RPMI7951 (cell line): ENCODE data around the gene ZMYND15. TPM values are rescaled to one million over a fixed set of nuclear protein-coding genes. Genes with fewer than 3 reads are reported as not detected.
A peak's percentile ranks its signal among the peaks of the same experiment; 100 is the strongest.

Experiments used
- DNase-seq: peaks from one replicate; pipeline ENCODE4 v3.0.0-alpha.2; 2012; ENCODE audit warnings: low read depth
- total RNA-seq: library from RNA; depleted of rRNA; stranded (reverse); fragments of >200 nt; shearing (Covaris generic); gene quantifications from 2 replicates; pipeline ENCODE4 v1.2.3, GENCODE V29; 2014

Gene ZMYND15
- total RNA-seq, 1 experiment from 2014 or later: not detected

DNA sequence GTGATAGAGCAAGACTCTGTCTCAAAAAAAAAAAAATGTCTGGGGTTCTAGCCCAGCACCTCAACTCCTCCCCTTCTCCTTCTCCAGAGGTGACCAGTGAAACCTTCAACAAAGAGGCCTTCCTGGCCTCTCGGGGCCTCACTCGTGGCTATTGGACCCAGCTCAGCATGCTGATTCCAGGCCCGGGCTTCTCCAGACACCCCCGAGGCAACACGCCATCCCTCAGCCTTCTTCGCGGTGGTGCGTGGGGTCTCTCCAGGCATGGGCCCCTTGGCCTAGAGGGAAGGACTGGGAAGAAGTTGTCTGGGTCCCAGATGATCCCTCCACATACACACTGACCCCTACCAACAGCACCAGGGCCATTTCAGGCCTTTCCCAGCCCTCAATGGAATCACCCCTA, 3.6 kb downstream of the ZMYND15 start:
- DNase-seq: no peak

DNA sequence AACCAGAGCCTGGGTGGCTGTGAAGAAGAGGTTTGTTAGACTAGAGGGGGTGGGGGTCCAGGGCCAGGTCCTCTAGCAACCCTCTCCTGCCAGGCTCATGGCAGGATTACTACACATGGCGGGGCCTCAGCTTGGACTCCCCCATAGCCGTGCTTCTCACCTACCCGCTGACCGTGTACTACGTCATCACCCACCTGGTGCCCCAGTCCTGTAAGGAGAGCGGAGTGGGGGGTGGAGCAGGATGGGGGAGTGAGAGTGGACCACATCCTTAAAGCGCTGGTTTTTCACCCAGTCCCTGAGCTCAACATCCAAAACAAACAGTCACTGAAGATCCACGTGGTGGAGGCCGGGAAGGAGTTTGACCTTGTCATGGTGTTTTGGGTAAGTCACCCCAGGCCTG, 4.3 kb downstream of the ZMYND15 start:
- no peak for DNase-seq

DNA sequence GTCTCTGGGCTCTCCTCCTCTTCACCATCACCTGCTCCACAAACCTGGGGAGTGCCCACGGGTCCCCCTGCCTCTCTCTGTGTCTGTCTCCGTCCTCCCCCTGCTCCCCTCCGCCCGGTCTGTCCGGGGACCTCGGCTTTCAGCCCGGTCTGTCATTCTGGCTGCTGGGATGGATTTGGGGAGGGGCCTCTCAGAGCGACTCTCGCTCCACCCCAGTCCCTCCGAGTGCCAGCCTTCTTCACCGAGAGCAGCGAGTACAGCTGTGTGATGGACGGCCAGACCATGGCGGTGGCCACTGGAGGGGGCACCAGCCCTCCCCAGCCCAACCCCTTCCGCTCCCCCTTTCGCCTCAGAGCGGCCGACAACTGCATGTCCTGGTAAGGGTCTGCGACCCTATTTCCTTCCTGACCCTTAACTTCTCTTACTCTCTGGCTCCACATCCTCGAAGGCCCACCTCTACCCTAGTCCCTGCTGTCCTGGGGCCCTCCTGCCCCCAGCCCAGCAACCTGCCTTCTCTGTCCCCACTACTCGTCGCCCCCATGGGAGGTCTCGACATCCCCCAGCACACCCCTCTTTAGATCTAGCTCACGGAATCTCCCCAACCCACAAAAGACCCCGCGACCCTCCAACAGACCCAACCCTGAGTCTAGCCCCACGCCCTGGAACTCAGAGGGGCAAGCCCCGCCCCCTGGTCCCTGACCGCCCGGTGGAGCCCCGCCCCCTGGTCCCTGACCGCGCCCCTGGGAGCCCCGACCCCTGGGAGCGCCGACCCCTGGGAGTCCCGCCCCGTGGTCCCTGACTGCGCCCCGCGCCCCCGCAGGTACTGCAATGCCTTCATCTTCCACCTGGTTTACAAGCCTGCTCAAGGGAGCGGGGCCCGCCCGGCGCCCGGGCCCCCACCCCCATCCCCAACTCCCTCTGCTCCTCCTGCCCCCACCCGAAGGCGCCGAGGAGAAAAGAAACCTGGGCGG, 5.7 kb downstream of the ZMYND15 start:
- no peak for DNase-seq

DNA sequence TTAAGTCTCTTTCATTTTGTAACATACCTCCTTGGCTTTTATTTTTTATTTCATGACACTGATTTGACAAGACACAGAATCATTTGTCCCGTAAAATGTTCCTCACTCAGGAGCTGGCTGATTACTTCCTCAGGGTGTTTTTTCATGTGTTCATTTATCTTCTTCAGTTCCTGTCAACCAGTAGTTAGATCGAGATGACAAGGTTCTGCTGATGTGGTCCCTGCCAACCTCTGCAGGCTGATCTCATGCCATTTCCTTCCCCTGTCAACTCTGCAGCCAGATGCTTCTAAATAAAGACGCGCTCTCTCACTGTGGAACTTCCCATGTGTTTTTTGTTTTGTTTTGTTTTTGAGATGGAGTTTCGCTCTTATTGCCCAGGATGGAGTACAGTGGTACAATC, 8.2 kb downstream of the ZMYND15 start:
- DNase-seq: peak; percentile 14

DNA sequence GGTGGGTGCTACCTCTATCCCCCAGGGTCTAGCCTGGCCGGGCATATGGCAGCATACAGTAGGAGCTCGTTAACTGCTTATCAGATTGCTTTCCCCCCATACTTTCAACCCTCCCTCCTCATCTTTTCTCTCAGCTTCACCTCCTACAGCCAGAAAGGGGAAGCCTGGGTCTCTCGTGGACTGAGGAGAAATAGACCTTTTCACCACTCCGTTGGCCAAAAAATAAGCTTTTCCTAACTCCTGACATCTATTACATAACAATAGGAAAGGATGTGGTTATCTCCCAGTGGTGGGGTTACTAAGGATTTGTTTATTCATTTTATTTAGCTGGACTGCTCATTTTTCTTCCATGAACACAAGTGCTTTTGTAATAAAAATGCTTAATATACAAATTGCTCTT, 9.1 kb downstream of the ZMYND15 start:
- no peak for DNase-seq

DNA sequence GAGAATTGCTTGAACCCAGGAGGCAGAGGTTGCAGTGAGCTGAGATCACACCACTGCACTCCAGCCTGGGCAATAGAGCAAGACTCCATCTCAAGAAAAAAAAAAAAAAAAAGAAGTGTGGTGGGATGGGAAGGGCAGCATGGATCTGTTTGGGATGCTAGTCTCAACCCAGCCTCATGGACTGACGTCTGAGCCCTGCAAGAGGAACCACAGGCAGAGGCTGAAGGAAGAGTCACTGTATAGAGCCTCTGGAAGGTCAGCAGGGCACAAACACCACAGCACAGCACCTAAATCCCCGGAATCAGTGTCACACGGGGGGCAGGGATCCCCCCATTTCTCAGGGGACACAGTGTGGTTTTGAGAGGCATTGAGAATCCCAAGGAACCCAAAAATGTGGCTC, 11.0 kb downstream of the ZMYND15 start:
- DNase-seq: no peak

DNA sequence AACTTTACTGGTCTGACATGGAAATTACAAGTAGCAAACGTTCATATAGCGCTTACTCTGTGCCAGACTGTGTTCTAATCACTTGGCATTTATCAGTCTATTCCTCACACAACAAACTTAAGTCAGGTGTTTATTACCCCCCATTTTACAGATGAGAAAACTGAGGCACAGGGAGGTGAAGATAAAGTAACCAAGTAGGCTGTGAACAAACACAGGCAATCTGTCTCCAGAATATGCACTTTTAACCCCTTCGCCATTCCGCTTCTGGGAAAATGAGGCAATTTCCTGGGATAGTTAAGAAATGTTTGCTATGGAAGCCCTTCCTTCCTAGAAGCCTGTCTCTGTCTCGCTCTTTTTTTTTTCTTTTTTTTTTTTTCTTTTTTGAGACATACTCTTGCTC, 12.3 kb downstream of the ZMYND15 start:
- DNase-seq: no peak

DNA sequence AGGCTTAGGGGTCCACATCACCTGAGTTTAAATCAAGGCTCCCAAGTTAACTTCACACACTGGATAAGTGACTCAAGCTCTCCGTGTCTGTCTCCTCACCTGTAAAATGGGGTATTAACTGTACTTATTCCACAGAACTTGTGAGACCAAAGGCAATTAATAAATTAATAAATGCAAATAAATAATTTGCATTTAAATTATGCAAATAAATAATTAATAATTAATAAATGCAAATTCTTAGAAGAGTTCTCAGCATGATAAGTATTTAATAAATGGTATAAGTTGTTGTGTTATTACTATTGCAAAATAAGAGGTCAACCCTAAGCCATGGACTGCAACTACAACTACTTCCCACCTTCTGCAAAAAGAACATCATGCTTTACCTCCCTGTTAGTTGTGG, 13.8 kb downstream of the ZMYND15 start:
- DNase-seq: no peak

DNA sequence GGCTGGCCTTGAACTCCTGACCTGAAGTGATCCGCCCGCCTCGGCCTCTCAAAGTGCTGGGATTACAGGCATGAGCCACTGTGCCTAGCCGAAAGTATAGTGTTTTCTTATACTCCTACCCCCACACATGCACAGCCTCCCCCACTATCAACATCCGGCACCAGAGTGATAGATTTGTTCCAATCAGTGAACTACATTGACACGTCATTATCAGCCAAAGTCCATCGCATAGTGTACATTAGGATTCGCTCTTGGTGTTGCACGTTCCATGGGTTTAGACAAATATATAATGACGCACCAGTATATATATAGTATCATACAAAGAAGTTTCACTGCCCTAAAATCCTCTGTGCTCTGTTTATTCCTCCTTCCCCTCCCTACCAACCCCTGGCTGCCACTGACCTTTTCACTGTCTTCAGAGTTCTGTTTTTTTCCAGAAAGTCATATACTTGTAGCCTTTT, 20.2 kb downstream of the ZMYND15 start:
- no peak for DNase-seq

DNA sequence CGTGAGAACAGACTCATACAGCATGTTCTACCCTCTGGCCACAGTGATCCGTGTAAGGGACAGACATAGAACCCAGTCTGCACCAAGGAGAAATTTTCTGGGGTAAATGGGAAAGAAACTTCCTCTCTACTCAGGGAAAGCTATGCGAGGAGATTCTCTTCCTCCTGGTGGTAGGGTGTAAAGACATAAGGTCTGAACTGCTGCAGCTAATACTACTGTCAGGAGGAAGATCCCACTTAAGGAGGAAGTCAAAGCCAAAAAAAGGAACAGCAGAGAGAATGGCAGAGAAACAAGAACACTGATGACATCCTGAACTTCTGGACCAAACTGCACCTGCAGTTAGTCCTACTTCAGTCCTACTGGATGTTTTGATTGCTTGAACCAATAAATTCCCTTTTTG, 25.0 kb downstream of the ZMYND15 start:
- DNase-seq: no peak

DNA sequence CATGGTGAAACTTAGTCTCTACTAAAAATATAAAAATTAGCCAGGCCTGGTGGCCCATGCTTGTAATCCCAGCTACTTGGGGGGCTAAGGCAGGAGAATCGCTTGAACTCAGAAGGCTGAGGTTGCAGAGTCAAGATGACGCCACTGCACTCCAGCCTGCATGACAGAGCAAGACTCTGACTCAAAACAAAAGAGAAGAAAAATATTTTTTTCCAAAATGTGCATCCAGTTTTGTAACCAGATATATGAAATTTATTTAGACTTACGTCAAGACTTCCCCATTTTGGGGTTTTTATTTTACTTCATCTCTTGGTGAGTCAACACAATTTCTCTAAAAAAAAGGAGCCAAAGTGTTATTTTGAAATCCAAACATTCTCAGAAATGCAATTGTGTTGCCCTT, 26.6 kb downstream of the ZMYND15 start:
- no peak for DNase-seq

DNA sequence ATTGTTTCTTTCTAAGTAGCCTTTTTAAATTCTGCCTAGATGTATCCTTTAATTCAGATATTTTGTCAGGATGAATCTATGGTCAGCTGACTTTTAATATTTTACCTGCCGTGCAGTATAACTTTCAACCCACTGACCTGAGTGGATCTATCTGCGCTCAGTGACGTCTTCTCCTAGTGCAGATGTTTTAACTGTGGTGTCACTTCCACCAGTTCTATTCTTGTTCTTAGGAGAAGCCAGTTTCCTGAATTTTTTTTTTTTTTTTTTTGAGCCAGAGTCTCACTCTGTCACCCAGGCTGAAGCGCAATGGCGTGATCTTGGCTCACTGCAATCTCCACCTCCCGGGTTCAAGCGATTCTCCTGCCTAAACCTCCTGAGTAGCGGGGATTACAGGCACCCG, 27.1 kb downstream of the ZMYND15 start:
- no peak for DNase-seq

DNA sequence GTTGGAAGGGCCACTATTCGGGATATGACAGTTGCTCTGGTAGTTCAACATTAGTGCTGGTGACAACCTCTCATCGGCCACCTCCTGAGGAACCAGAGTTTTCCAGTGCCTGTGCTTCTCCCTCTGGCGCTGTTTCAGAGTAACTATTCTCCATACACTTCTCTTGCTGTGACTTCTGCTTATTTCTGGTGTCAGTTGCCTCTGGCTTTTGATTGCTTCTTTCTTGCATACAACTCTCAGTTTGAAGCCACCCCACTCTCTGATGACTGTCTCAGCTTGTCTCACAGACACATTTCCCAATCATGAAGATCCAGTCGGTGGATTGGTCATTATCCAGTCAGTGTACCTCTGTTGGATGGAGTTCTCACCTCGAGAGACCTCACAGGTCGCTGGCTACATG, 28.7 kb downstream of the ZMYND15 start:
- no peak for DNase-seq

DNA sequence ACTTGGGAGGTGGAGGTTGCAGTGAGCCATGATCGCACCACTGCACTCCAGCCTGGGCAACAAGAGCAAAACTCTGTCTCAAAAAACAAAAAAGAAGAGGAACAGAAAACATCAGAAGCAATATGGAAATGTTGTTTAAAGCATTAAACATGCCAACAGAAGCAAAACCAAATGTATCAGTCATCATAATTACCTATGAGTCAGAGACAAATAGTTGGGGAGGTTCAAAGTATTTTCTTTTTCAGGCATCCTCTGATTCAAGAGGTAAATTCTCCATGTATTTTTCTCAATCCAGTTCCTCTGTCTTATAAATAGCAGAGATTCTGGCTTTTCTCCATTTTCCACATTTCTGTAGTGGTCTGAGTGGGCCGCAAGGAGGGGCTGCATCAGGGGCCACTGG, 30.0 kb downstream of the ZMYND15 start:
- peak; percentile 13 for DNase-seq

DNA sequence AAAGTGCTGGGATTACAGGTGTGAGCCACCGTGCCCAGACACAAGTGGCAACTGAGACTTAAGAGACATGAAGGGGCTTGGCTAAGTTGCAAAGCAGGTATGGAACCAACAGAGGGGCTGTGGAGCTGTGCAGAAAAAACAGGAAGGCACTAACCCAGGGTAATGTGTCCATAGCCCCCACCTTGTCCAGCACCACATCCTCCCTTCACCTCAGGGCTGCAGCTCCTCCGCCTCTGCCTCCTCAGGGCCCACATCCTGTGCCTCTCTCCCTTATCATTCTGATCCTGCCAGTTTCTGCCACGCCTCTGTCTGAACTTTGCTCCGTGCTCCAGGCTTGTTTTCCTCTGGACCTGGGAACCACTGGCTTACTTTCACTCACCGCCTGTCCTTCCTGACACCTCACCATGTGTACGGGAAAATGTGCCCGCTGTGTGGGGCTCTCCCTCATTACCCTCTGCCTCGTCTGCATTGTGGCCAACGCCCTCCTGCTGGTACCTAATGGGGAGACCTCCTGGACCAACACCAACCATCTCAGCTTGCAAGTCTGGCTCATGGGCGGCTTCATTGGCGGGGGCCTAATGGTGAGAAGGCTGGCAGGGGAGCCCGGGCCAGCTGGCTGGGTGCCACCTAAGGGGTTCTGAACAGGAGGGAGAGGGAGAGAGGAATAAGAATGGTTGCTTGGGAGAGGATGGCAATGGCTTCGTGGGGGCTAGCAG, 32.0 kb downstream of the ZMYND15 start, which contains the start of gene TM4SF5:
Gene TM4SF5 (plus strand): TSS at position 368 of the 716 bp plus-strand sequence. CDS start 37 bp downstream, at position 405.
- no peak for DNase-seq

DNA sequence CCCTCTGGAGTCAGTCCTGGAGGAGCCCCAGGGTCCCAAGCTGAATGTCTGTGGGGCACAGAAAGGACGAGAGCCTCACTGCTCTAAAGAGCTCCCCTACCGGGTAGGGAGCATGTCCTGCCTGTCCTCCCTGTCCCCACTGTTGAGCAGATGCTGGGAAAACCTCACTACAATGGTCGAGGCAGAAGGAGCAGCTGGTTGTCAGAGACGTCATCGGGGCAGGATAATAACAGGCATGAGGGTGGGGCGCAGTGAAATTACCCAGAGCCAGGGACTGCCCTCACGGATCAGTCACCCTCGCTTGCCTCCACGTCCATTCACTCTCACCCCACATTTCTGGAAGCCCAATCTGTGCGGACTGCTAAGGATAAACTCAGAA, 32.6 kb downstream of the ZMYND15 start:
- no peak for DNase-seq

DNA sequence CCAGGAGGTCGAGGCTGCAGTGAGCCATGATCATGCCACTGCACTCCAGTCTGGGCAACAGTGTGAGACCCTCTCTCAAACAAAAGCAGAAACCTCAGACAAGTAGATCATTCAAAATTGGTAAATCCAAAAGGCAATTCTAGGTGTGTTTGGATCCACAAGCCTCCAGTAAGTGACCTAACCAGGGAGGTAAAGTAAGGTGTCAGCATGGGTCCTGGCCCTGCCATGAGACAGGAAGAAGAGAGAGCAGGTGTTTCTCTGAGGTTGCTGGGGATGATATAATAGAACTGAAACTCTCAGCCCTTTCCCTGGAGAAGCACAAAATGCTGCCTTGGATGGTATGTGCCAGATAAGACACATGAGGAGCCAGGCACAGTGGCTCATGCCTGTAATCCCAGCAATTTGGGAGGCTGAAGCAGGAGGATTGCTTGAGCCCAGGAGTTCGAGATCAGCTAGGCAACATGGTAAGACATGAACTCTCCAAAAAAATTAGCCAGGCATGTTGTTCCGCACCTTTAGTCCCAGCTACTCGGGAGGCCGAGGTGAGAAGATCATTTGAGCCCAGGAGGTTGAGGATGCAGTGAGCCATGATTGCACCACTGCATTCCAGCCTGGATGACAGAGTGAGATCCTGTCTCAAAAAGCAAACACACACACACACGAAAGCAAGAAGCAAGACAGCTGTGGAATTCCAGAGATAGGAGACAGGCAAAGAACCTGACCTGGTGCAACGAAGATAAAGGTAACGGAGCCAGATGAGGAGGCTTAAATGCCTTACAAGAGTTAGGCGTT, 38.5 kb downstream of the ZMYND15 start:
- DNase-seq: no peak

DNA sequence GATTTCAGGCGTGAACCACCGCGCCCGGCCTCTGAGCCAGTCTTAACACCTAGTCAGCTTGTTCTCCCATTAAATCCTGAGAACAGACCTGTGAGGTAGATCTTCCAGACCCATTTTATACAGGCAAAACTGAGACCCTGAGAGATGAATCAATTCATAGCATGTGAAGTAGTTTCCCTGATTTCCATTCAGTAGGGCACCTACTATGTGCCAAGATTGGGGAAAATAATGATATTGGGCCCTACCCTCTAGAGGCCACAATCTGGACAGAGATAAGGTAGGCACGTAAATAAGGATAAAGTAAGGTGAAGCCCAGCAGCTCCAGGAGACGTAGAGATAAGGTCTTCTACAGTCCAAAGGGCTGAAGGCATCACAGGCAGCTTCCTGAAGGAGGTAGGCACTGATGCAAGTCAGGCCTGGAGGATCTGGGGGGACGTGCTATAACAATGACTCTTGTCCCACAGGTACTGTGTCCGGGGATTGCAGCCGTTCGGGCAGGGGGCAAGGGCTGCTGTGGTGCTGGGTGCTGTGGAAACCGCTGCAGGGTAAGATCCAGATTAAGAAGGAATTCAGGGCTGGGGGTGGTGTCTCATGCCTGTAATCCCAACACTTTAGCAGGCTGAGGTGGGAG, 40.8 kb downstream of the ZMYND15 start:
- DNase-seq: no peak

DNA sequence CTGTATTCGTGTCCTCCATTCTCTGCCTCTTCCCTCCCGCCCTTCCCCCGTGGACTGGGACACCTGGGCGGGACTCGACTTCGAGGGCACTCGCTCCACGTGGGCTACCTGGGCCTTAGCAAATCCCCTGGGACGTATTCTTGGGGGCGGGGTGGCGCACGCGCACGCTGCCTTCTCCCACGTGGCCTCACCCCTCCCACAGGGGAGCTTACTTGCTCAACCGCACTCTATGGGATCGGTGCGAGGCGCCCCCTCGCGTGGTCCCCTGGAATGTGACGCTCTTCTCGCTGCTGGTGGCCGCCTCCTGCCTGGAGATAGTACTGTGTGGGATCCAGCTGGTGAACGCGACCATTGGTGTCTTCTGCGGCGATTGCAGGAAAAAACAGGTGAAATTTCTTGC, 43.0 kb downstream of the ZMYND15 start:
- no peak for DNase-seq

DNA sequence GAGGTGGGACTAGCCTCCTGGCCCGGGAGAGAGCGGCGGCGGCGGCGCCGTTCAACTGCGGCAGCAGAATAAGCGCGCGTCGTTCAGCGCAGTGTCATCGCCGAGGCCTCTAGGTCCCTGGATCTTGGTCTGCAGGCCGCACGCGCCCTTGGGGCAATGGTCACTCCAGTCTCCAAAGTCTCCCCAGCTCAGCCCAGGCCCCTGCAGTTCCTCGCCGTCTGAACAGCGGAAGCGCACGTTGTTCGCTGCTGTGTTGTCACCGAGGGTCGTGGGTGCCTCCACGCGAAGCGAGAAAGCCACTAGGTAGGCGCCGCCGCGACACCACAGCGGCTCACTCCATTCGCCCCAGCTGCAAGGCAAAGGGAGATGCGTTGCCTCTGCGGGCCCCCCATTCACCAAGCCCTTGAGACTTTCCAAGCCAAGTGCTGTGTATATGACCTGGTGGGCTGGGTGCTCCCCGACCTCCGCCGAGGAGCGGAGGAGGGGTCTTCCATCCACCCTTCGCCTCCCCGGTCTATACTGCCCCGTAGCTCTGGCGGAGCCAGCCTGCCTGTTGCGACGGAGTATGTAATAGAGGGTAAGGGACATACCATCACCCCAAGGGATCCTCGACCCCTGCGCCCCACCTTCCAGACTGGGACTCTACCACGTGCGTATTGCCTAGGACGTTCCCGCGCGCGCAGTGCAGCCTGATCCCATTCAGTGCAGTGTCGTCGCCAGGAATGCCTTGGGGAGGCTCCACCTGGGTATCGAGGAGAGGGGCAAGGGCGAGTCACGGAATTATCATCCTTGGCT, 45.9 kb downstream of the ZMYND15 start:
- DNase-seq: no peak

DNA sequence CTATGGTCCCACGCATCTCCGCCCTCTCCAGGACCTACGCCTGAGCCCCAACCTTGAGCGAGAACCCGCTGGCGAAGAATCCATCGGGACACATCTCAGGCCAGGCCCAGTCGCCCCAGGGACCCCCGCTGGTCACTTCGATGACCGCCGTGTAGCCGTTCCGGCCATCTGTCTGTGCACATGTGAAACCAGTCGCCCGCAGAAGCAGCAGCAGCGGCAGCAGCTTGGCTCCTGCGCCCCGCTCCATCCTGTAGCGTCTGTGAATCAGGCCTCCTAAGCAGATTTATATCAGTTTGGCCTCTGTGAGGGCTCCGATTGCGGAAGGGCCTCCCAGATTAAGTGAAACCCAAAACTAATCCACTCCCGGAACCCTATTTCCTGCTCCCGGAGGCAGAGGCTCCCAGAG, 46.5 kb downstream of the ZMYND15 start, which contains the start of gene VMO1:
Gene VMO1 (minus strand): TSS at position 259 of the 406 bp plus-strand sequence. CDS start 12 bp downstream, at position 247.
- peak; percentile 51 for DNase-seq
